ENCODE data around the gene MS4A6E.

DNA sequence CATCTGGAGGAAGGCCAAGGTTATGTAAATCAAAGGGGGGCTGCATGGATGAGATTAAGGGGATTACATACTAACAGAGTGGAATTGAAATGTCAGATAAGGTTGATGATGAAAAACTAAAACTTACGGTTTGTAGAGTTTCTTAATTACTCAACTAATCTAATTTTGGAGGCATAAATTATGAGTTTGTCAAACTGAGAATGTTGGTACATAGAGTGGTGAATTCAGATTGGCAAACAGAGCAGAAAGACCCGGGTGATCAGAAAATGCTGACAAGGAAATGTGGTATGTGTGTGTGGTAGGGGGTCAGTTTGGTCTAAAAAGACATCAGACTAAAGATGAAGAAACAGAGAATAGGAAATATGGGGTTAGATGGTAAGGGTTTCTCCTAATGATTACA, 11.0 kb downstream of the MS4A6E start:
- no peak for TF ChIP-seq POLR2A (IDR thresholded peaks at IDR 0.05)
- TF ChIP-seq, protein P1, sequence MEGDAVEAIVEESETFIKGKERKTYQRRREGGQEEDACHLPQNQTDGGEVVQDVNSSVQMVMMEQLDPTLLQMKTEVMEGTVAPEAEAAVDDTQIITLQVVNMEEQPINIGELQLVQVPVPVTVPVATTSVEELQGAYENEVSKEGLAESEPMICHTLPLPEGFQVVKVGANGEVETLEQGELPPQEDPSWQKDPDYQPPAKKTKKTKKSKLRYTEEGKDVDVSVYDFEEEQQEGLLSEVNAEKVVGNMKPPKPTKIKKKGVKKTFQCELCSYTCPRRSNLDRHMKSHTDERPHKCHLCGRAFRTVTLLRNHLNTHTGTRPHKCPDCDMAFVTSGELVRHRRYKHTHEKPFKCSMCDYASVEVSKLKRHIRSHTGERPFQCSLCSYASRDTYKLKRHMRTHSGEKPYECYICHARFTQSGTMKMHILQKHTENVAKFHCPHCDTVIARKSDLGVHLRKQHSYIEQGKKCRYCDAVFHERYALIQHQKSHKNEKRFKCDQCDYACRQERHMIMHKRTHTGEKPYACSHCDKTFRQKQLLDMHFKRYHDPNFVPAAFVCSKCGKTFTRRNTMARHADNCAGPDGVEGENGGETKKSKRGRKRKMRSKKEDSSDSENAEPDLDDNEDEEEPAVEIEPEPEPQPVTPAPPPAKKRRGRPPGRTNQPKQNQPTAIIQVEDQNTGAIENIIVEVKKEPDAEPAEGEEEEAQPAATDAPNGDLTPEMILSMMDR (IDR thresholded peaks at IDR 0.05) = no peak
- TF ChIP-seq POLR2AphosphoS5 (IDR thresholded peaks at IDR 0.05) = no peak

Data from suprapubic skin (tissue), 4 donors.